Right cardiac atrium (tissue), 5 donors: ENCODE data around the gene LRP1B. TPM values are rescaled to one million over a fixed set of nuclear protein-coding genes. Genes with fewer than 3 reads are reported as not detected.

Experiments used
- ATAC-seq, 2 donors: fragments of 200-7000 bp; cut with Tn5 transposase; one replicate each; pipeline versions ENCODE4 v1.8.0 to v1.9.1; 2020; ENCODE audit warnings: moderate library complexity in 2 of 2, mild to moderate bottlenecking in 1 of 2
- DNase-seq, 3 donors: peaks; one replicate each; pipeline ENCODE4 v3.0.0-alpha.2; 2020
- H3K27ac ChIP-seq: one replicate; pipeline ENCODE4 v1.5.1; 2013; ENCODE audit warnings: mild to moderate bottlenecking, low read length, control low read depth, moderate library complexity
- H3K27me3 ChIP-seq: one replicate; pipeline ENCODE4 v1.6.1; 2013; ENCODE audit not compliant: control insufficient read depth, insufficient read depth
- H3K4me1 ChIP-seq: one replicate; pipeline ENCODE4 v1.6.1; 2013; ENCODE audit warnings: low read length; ENCODE audit not compliant: control insufficient read depth, insufficient read depth
- H3K4me3 ChIP-seq: one replicate; pipeline ENCODE4 v1.5.1; 2013; ENCODE audit warnings: low read length, control low read depth
- H3K9me3 ChIP-seq: one replicate; pipeline ENCODE4 v1.6.1; 2013; ENCODE audit warnings: low read length; ENCODE audit not compliant: control insufficient read depth
- WGBS: extraction: QIAGEN DNeasy Blood & Tissue Kit; methylation state at CpG from one replicate; pipeline ENCODE4 v1.1.7; 2013; 5-methylcytosine and 5-hydroxymethylcytosine counted together
- intact Hi-C, 4 donors: fragments of 100-400 bp; cut with DNase I; formaldehyde crosslinking; loops; one replicate each; pipeline versions ENCODE4 v1.11.0 to v1.14.0; 2022 to 2023
- polyA plus RNA-seq: library from polyadenylated mRNA; stranded (reverse); fragments of 200-250 nt; gene quantifications from one replicate; pipeline ENCODE4 v1.2.3, GENCODE V29; 2013
- total RNA-seq, 4 donors: library from RNA; stranded (reverse); fragmentation: NEBNext Ultra II Directional; extraction: Animal tissue kit (Norgen Biotek cat#: 25700); gene quantifications; one replicate each; pipeline ENCODE4 v1.2.1, GENCODE V29; 2021
- donor health status: healthy with polysubstance abuse.
- donor health status: DM: no; HTN: yes; CAD: no.
- donor health status: DM: no; HTN: no; CAD: no.
- donor health status: DM: no; HTN: yes; CAD: no; lungs with severe emphysema.
- donor health status: DM: yes; HTN: yes; CAD: no.

The LRP1B gene
- total and polyA plus RNA-seq, 5 donors: 0.21 to 1.8 (median 0.34) TPM

DNA sequence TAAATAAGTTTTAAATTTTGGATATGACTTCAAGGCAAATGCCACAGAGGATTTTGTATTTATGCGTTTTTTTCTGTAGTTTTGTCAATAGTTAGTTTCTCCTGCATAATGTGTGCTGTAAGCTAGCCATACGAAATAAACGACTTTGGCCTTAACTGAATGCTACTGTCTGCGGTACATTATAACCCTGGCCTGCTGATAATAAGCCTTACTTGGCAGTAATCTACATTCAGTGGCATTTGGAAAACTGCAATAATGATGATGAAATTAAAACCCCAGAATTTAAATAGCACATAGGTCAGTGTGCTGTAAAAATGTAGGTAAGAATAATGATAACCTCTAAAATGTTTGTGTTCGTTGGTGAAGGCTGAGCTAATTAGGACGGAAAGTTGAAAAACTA lies 88.8 kb downstream of the LRP1B start:
- 70% methylated on average over 6 of the region's 6 CpGs for WGBS
- H3K27ac ChIP-seq: no peak overlapping the region
- intact Hi-C loops: no loop called here
- H3K4me1 ChIP-seq: no peaks in the 10 kb centered on the region
- no peak overlapping the region for H3K4me3 ChIP-seq
- H3K27me3 ChIP-seq: no peaks in the 10 kb centered on the region
- no peak for DNase-seq
- H3K9me3 ChIP-seq: no peaks in the 10 kb centered on the region
- no peak for ATAC-seq

DNA sequence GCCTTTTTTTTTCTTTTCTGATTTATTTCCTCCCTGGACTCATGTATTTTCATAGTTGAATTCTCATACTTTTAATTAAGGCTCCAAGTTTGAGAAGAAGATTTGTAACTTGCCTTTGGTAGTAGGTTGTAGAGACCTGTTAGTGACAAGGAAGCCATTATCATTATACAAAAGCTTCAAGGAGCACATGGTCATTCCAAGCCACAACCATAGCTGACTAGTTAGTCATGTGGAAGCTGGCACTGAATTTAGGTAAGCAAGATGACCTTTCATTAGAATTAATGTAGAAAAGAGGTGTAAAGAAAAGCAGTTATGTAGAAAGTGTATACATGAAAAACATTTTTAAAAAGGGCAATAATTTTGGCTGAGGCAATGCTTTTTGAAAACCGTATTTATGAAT lies 89.7 kb downstream of the LRP1B start:
- H3K4me3 ChIP-seq: no peak overlapping the region
- 77% methylated on average over 1 of the region's 1 CpG for WGBS
- intact Hi-C loops: no loop called here
- no peak for DNase-seq
- no peaks in the 10 kb centered on the region for H3K27me3 ChIP-seq
- no peaks in the 10 kb centered on the region for H3K4me1 ChIP-seq
- H3K9me3 ChIP-seq: no peaks in the 10 kb centered on the region
- no peak for ATAC-seq
- H3K27ac ChIP-seq: no peak overlapping the region

DNA sequence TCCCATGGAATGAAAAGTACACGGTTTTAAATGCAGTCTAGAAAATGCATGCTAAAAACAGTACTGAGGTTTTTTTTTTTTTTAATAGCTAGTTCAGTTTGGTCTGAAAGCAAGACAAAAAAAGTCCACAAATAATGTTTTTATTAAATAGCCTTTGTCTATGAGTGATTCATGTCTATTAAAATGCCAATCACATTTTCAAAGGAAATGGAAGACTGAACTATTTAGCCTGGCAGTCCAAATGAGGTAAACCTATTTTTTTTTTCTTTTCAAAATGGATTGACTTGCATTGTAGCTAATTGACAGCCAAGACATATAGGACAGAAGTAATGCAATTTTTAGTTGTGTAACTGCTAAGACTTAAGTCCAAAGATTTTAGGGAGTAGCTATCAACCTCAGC lies 90.3 kb downstream of the LRP1B start:
- Histone ChIP-seq H3K4me1 (no peaks in the 10 kb centered on the region), H3K4me3 (no peak overlapping the region), H3K27ac (no peak overlapping the region), H3K27me3 (no peaks in the 10 kb centered on the region), H3K9me3 (no peaks in the 10 kb centered on the region)
- ATAC-seq: no peak
- intact Hi-C loops: no loop called here
- DNase-seq: no peak
- 48% methylated on average over 1 of the region's 1 CpG for WGBS

DNA sequence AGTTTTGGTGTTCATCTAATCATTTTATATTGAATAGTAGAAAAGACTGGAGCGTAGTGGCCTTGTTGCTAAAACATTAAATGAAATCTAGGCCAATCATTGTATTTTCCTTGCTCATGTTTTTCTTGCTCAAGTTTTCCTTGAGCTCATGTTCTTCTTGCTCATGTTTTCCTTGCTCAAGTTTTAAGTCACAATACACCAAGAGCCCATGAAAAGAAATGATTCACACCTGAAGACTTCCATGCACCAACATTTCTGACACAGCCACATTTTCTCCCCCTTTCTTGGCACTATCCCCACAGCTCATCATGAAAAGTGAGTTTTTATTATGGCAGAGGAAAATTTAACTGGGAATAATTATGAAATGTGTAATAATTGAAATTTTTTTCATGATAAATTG lies 92.0 kb downstream of the LRP1B start:
- intact Hi-C loops: no loop called here

DNA sequence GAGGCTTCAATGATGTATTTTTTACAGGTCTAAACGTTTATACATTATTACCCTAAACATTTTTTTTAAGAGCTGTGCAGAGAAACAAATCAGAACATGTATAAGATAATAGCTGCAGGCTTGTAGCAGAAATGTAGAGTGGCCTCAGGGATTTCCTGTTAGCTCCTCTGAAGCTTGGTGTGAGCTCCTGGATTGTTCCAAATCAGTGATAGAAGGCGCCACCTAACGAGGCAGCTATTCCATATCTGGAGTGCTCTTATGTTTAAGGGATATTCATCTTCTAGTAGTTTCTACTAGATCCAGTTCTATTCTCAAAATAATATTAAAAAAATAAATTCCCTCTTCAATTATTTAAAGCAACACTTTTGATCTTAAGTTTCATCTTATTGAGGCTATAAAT lies 93.1 kb downstream of the LRP1B start:
- no peak for DNase-seq
- 17% methylated on average over 3 of the region's 3 CpGs for WGBS
- Histone ChIP-seq H3K4me3 (no peak overlapping the region), H3K4me1 (no peaks in the 10 kb centered on the region), H3K9me3 (no peaks in the 10 kb centered on the region), H3K27me3 (no peaks in the 10 kb centered on the region), H3K27ac (no peak overlapping the region)
- intact Hi-C loops: no loop called here
- no peak for ATAC-seq

More for the DNA sequence above, 92.0 kb downstream of the LRP1B start:
- ATAC-seq (no peak), DNase-seq (no peak)
- Histone ChIP-seq H3K9me3 (no peaks in the 10 kb centered on the region), H3K4me1 (no peaks in the 10 kb centered on the region), H3K27me3 (no peaks in the 10 kb centered on the region), H3K27ac (no peak overlapping the region), H3K4me3 (no peak overlapping the region)
- WGBS: 91% methylated on average over 1 of the region's 1 CpG

DNA sequence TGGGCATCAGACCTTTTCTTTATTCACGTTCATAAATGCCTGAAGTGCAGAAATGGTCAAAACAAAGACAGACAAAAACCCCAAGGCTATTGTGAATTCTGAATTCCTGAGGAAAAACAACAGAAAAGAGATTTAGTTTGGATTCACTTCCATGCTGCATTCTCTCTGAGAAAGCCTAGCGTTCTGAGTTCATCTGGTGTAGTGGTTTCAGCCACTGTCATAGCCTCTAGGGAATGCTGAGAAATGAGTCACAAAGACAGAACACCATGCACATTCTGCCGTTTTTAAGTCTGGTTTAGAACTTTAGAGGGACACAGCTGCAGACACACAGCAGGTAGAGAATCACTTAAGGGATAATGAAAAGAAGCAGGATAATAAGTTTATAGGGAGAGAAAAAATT lies 93.8 kb downstream of the LRP1B start:
- Histone ChIP-seq H3K4me3 (no peak overlapping the region), H3K4me1 (no peaks in the 10 kb centered on the region), H3K27ac (no peak overlapping the region), H3K9me3 (no peaks in the 10 kb centered on the region), H3K27me3 (no peaks in the 10 kb centered on the region)
- ATAC-seq (no peak), DNase-seq (no peak)
- WGBS: 36% methylated on average over 3 of the region's 3 CpGs
- intact Hi-C loops: no loop called here

DNA sequence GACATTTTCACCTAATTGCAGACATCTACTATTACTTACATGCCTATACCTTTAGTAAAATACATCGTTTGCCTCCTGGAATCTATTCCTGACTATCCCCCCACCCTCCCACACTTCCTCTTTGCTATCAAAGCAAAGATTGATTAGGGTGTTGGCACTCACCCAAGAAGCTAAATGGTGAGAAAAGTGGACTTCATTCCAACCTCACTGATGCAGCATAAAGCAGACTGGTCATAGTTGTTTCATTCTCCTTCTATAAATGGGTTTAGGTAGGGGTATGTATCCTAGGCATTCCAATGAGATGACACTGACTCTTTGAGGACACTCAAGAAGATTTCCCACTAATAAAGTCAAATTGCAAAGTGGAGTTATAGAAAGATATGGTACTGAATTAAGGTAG lies 97.4 kb downstream of the LRP1B start:
- Histone ChIP-seq H3K4me1 (no peaks in the 10 kb centered on the region), H3K27ac (no peak overlapping the region), H3K4me3 (no peak overlapping the region), H3K9me3 (no peaks in the 10 kb centered on the region), H3K27me3 (no peaks in the 10 kb centered on the region)
- intact Hi-C loops: no loop called here
- no peak for DNase-seq
- ATAC-seq: no peak
- 15% methylated on average over 1 of the region's 1 CpG for WGBS

DNA sequence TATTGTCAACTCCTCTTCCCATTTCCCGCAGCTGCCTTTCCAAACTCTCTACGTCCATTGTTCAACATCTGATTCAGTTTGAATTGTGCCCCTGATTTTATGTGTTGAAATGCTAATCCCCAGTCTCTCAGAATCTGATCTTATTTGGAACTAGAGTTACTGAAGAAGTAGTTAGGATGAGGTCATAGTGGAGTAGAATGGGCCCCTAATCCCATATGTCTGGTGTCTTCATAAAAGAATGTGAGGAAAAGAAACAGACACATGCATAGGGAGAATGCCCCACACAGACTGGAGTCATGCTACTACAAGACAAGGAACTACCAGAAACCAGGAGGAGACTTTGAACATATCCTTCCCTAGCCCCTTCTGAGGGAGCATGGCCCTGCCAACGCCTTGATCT lies 99.2 kb downstream of the LRP1B start:
- DNase-seq: no peak
- H3K4me1 ChIP-seq: no peaks in the 10 kb centered on the region
- no peak for ATAC-seq
- no peaks in the 10 kb centered on the region for H3K9me3 ChIP-seq
- WGBS: 78% methylated on average over 3 of the region's 3 CpGs
- no peak overlapping the region for H3K4me3 ChIP-seq
- intact Hi-C loops: no loop called here
- no peak overlapping the region for H3K27ac ChIP-seq
- no peaks in the 10 kb centered on the region for H3K27me3 ChIP-seq

DNA sequence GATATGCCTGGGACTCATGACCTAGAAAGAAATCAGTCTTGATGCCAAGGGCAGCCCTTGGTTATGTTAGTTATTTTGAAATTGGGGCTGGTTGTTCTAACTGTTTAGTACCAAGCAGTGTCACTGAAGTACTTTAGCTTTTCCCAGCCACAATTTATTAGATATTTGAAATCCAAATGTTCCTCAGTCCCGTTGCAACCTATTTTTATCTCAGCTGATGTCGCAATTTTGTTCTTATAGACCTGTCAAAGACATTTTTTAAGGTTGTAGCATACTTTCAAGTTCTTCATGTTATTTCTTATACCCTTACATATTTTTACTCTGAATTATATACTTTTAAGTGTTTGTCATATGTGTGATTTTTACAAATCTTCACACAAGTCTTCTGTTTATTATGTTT lies 100.1 kb downstream of the LRP1B start:
- no peak for ATAC-seq
- intact Hi-C loops: no loop called here
- no peaks in the 10 kb centered on the region for H3K4me1 ChIP-seq
- H3K9me3 ChIP-seq: no peaks in the 10 kb centered on the region
- H3K27ac ChIP-seq: no peak overlapping the region
- 57% methylated on average over 2 of the region's 2 CpGs for WGBS
- DNase-seq: no peak
- no peak overlapping the region for H3K4me3 ChIP-seq
- H3K27me3 ChIP-seq: no peaks in the 10 kb centered on the region

DNA sequence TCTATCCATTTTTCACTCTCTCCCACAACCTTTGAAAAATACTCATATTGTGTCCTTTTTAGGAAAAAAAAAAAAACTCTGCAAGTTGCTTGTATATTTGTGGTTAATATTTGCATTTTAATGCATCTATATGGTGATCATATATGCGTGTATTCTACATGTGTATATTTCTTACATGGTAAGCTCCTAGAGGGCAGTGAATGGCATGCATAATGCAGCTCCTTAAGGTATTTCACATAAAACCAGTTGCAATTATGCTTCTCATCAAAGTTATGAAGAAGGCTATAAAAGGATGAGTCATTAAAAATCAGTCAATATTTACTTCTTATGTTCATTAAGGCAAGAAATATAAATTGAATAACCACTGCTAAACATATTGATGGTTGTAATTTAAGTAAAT lies 100.8 kb downstream of the LRP1B start:
- intact Hi-C loops: no loop called here
- 86% methylated on average over 1 of the region's 1 CpG for whole genome bisulfite sequencing
- ATAC-seq: no peak

DNA sequence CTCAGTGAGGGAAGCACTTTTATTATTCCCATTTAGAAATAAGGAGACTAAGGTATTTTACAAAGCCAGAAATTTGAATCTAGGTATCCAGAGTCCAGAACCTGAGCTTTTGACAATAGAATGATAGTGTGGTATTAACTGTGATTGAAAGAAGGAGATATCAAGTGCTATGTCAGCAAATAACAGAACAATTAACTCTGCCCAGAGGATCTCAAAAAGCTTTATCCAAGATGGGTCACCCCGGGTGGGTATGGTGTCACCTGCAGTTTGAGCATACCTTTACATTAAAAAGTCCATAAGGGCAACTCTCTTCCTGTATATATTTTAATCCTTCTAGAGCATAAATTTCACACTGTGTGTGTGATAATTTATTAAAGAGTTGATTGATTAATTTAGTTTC lies 105.4 kb downstream of the LRP1B start:
- no peaks in the 10 kb centered on the region for H3K4me1 ChIP-seq
- 77% methylated on average over 1 of the region's 1 CpG for WGBS
- DNase-seq (no peak), ATAC-seq (no peak)
- intact Hi-C loops: no loop called here
- no peak overlapping the region for H3K4me3 ChIP-seq
- H3K9me3 ChIP-seq: no peaks in the 10 kb centered on the region
- H3K27ac ChIP-seq: no peak overlapping the region
- H3K27me3 ChIP-seq: no peaks in the 10 kb centered on the region

More for the DNA sequence above, 100.8 kb downstream of the LRP1B start:
- H3K27ac ChIP-seq: no peak overlapping the region
- DNase-seq: no peak
- H3K4me1 ChIP-seq: no peaks in the 10 kb centered on the region
- no peaks in the 10 kb centered on the region for H3K9me3 ChIP-seq
- no peaks in the 10 kb centered on the region for H3K27me3 ChIP-seq
- no peak overlapping the region for H3K4me3 ChIP-seq

DNA sequence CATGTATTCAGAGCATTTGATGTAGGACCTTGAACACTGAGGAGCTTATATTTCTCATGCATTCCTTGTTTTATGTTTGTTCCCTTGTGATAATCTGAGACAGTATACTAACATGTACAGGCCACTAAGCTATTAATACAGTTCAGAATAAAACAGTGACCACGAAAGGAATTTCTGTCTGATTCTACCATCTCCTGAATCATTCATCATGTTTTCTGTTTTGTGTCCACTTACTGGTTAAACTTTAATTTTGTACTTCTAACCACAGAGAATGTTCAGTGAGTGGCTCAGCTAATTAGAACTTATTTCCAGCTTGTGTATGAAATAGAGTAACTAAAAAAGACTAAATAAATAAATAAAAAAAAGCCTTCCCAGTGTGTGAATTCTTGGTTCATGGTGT lies 110.4 kb downstream of the LRP1B start:
- Histone ChIP-seq H3K27ac (no peak overlapping the region), H3K4me1 (no peaks in the 10 kb centered on the region), H3K27me3 (no peaks in the 10 kb centered on the region), H3K4me3 (no peak overlapping the region), H3K9me3 (no peaks in the 10 kb centered on the region)
- intact Hi-C loops: no loop called here
- WGBS: 73% methylated on average over 1 of the region's 1 CpG
- DNase-seq: no peak
- ATAC-seq: no peak
